H1 (cell line): Measurements from ENCODE around the gene CYP27B1. TPM values are rescaled to one million over a fixed set of nuclear protein-coding genes. Genes with fewer than 3 reads are reported as not detected.

ENCODE experiments used
- CTCF ChIA-PET: fragments of 300-600 bp; sonication (Branson Sonifier 250); formaldehyde crosslinking; loops from one replicate; lab custom pipeline; 2021; ENCODE audit not compliant: partially characterized antibody; lab: Charles Lee
- POLR2A ChIA-PET: fragments of 300-600 bp; sonication (Branson Sonifier 250); formaldehyde crosslinking; loops from one replicate; lab custom pipeline; 2021; ENCODE audit warnings: inconsistent platforms; ENCODE audit not compliant: partially characterized antibody; lab: Charles Lee
- DNase-seq, 2 experiments: peaks; one replicate each; pipeline versions ENCODE4 v3.0.0 to v3.0.0-alpha.2; 2010 to 2022; ENCODE audit warnings: low spot score in 2 of 2, low read depth in 1 of 2, mixed read lengths in 1 of 2
- FAIRE-seq: peaks from 2 replicates; lab custom pipeline; 2011; peaks lifted over from hg19 to GRCh38; lab: Jason Lieb, UNC
- H2AFZ ChIP-seq: 2 replicates; pipeline ENCODE4 v1.8.1; 2012; ENCODE audit warnings: low read length, inconsistent platforms
- H2AK5ac ChIP-seq: 2 replicates; pipeline ENCODE4 v1.6.1; 2013; ENCODE audit warnings: low read depth, low read length
- H2BK120ac ChIP-seq: replicated peaks from 2 replicates; pipeline ENCODE3; 2013; ENCODE audit warnings: low read depth, low read length, inconsistent platforms
- H2BK12ac ChIP-seq: 2 replicates; pipeline ENCODE4 v1.6.1; 2013; ENCODE audit warnings: low read depth, low read length
- H2BK15ac ChIP-seq: 2 replicates; pipeline ENCODE4 v1.6.1; 2013; ENCODE audit warnings: low read length
- H2BK20ac ChIP-seq: 2 replicates; pipeline ENCODE4 v1.6.1; 2013; ENCODE audit warnings: low read length
- H2BK5ac ChIP-seq: 2 replicates; pipeline ENCODE4 v1.6.1; 2013; ENCODE audit warnings: low read depth, low read length
- H3K14ac ChIP-seq: 2 replicates; pipeline ENCODE4 v1.6.1; 2013; ENCODE audit warnings: inconsistent platforms; ENCODE audit not compliant: insufficient read length
- H3K18ac ChIP-seq: 2 replicates; pipeline ENCODE4 v1.6.1; 2013; ENCODE audit warnings: low read length; ENCODE audit errors: extremely low read depth
- H3K23ac ChIP-seq: 2 replicates; pipeline ENCODE4 v1.6.1; 2013; ENCODE audit warnings: inconsistent platforms; ENCODE audit not compliant: insufficient read length
- H3K23me2 ChIP-seq: 2 replicates; pipeline ENCODE4 v1.6.1; 2013; ENCODE audit warnings: low read depth, low read length
- H3K27ac ChIP-seq: 2 replicates; pipeline ENCODE4 v1.6.1; 2011; ENCODE audit warnings: low read depth, low read length, inconsistent platforms
- H3K27me3 ChIP-seq, 4 experiments: replicated peaks in 1 of 4; 1 replicate in 1 of 4; 2 replicates in 3 of 4; pipeline versions ENCODE4 v1.6.1 to v1.8.1; 2011 to 2013; ENCODE audit warnings: low read length in 3 of 4, mild to moderate bottlenecking in 3 of 4, inconsistent platforms in 2 of 4, mixed read lengths in 2 of 4, moderate library complexity in 1 of 4; ENCODE audit not compliant: control insufficient read depth in 3 of 4, insufficient read depth in 3 of 4; ENCODE audit errors: extremely low read depth in 1 of 4
- H3K36me3 ChIP-seq, 4 experiments: 2 replicates each; pipeline versions ENCODE4 v1.6.1 to v1.8.1; 2011 to 2013; ENCODE audit warnings: mild to moderate bottlenecking in 4 of 4, low read length in 3 of 4, moderate library complexity in 2 of 4, control low read depth in 1 of 4, inconsistent platforms in 1 of 4; ENCODE audit not compliant: insufficient read depth in 4 of 4, control insufficient read depth in 2 of 4
- H3K4ac ChIP-seq: replicated peaks from 2 replicates; pipeline ENCODE3; 2013; ENCODE audit warnings: low read length, low read depth, mixed read lengths, inconsistent platforms; ENCODE audit not compliant: insufficient read length
- H3K4me1 ChIP-seq, 4 experiments: replicated peaks in 1 of 4; 1 replicate in 1 of 4; 2 replicates in 3 of 4; pipeline versions ENCODE4 v1.6.1 to v1.8.1; 2011 to 2013; ENCODE audit warnings: low read length in 3 of 4, inconsistent platforms in 2 of 4, mixed read lengths in 1 of 4; ENCODE audit not compliant: insufficient read depth in 4 of 4, control insufficient read depth in 3 of 4
- H3K4me2 ChIP-seq, 2 experiments: 2 replicates each; pipeline versions ENCODE4 v1.6.1 to v1.8.1; 2011 to 2013; ENCODE audit warnings: low read depth in 2 of 2, low read length in 2 of 2, control low read depth in 1 of 2, inconsistent platforms in 1 of 2, mild to moderate bottlenecking in 1 of 2; ENCODE audit not compliant: insufficient read depth in 1 of 2
- H3K4me3 ChIP-seq, 4 experiments: fragments of 200-600, 300-600 bp in 1 of 4; sonication (generic), shearing (Covaris generic), sonication (Bioruptor Twin) in 1 of 4; 2 replicates each; pipeline versions ENCODE4 v1.5.1 to v1.8.1; 2011 to 2016; ENCODE audit warnings: low read length in 4 of 4, low read depth in 3 of 4, control low read depth in 2 of 4, inconsistent platforms in 2 of 4, mild to moderate bottlenecking in 2 of 4, mixed read lengths in 1 of 4, moderate library complexity in 1 of 4; ENCODE audit not compliant: insufficient read depth in 2 of 4; ENCODE audit errors: extremely low read depth in 1 of 4
- H3K56ac ChIP-seq: replicated peaks from 2 replicates; pipeline ENCODE3; 2013; ENCODE audit warnings: low read depth, mild to moderate bottlenecking, mixed read lengths, low read length, inconsistent platforms; ENCODE audit not compliant: insufficient read length
- H3K79me1 ChIP-seq: 2 replicates; pipeline ENCODE4 v1.6.1; 2013; ENCODE audit warnings: low read depth, low read length, control low read depth
- H3K79me2 ChIP-seq, 2 experiments: 2 replicates each; pipeline versions ENCODE4 v1.6.1 to v1.8.1; 2012 to 2013; ENCODE audit warnings: low read length in 2 of 2, mild to moderate bottlenecking in 2 of 2, inconsistent platforms in 1 of 2; ENCODE audit not compliant: insufficient read depth in 2 of 2, control insufficient read depth in 1 of 2
- H3K9ac ChIP-seq, 4 experiments: replicated peaks in 1 of 4; 1 replicate in 1 of 4; 2 replicates in 3 of 4; pipeline versions ENCODE4 v1.6.1 to v1.8.1; 2011 to 2013; ENCODE audit warnings: low read depth in 3 of 4, low read length in 3 of 4, control low read depth in 2 of 4, mild to moderate bottlenecking in 2 of 4, moderate library complexity in 2 of 4, inconsistent platforms in 1 of 4; ENCODE audit errors: extremely low read depth in 1 of 4
- H3K9me3 ChIP-seq, 2 experiments: 2 replicates each; pipeline versions ENCODE4 v1.6.1 to v1.8.1; 2012 to 2013; ENCODE audit warnings: mild to moderate bottlenecking in 2 of 2, moderate library complexity in 2 of 2, control low read depth in 1 of 2, inconsistent platforms in 1 of 2, low read depth in 1 of 2, low read length in 1 of 2, mixed read lengths in 1 of 2; ENCODE audit not compliant: insufficient read depth in 2 of 2
- H4K20me1 ChIP-seq, 2 experiments: replicated peaks in 1 of 2; 2 replicates each; pipeline versions ENCODE3 to v1.8.1; 2011 to 2013; ENCODE audit warnings: inconsistent platforms in 2 of 2, low read length in 2 of 2, mild to moderate bottlenecking in 1 of 2; ENCODE audit not compliant: insufficient read depth in 2 of 2, control insufficient read depth in 1 of 2
- H4K5ac ChIP-seq: 2 replicates; pipeline ENCODE4 v1.6.1; 2013; ENCODE audit warnings: low read length, low read depth, mixed read lengths, inconsistent platforms; ENCODE audit not compliant: insufficient read length
- H4K8ac ChIP-seq: 2 replicates; pipeline ENCODE4 v1.8.0; 2013; ENCODE audit warnings: mild to moderate bottlenecking, moderate library complexity, low read length, inconsistent platforms; ENCODE audit not compliant: insufficient read depth; ENCODE audit errors: extremely low read depth
- H4K91ac ChIP-seq: replicated peaks from 2 replicates; pipeline ENCODE3; 2013; ENCODE audit warnings: low read length, mixed read lengths, inconsistent platforms; ENCODE audit not compliant: insufficient read length
- E2F6 ChIP-seq: IDR thresholded peaks from 2 replicates; pipeline ENCODE4 v1.6.1; 2012; ENCODE audit warnings: inconsistent platforms
- POLR2AphosphoS5 ChIP-seq: IDR thresholded peaks from 2 replicates; pipeline ENCODE4 v1.6.1; 2011; ENCODE audit warnings: low read depth, low read length
- WGBS, 2 experiments: shearing (Covaris generic) in 1 of 2; methylation state at CpG; one replicate each; pipeline versions ENCODE4 v1.1.6 to v1.1.7; 2013 to 2015; ENCODE audit warnings: low lambda C conversion rate in 2 of 2, mixed read lengths in 2 of 2, inconsistent platforms in 1 of 2, low coverage in 1 of 2, missing lambda C conversion rate in 1 of 2; ENCODE audit not compliant: insufficient replicate concordance in 2 of 2, insufficient coverage in 1 of 2, insufficient read length in 1 of 2; ENCODE audit errors: extremely low coverage in 1 of 2, missing lambda C conversion rate in 1 of 2; 5-methylcytosine and 5-hydroxymethylcytosine counted together
- polyA plus RNA-seq, 7 experiments: library from polyadenylated mRNA; depleted of rRNA in 3 of 7; stranded (reverse) in 5 of 7; unstranded in 2 of 7; fragments of >200 nt in 5 of 7; fragments of 200-250 nt in 2 of 7; gene quantifications; 1 replicate in 5 of 7; 2 replicates in 1 of 7; 4 replicates in 1 of 7; pipeline versions ENCODE4 v1.2.1 to v1.2.3, GENCODE V29; 2011 to 2013; ENCODE audit warnings: missing spikeins in 2 of 7, mixed read lengths in 2 of 7
- total RNA-seq: library from RNA; stranded (reverse); fragmentation: NEBNext Ultra II Directional; extraction: Animal tissue kit (Norgen Biotek cat#: 25700); gene quantifications from 2 replicates; pipeline ENCODE4 v1.2.1, GENCODE V29; 2021

Gene CYP27B1
- total and polyA plus RNA-seq, 2 of the 8 experiments (the other 6 are each of a cell fraction or from before 2014, with no cell fraction given), result 2.9 to 3.3 TPM

DNA sequence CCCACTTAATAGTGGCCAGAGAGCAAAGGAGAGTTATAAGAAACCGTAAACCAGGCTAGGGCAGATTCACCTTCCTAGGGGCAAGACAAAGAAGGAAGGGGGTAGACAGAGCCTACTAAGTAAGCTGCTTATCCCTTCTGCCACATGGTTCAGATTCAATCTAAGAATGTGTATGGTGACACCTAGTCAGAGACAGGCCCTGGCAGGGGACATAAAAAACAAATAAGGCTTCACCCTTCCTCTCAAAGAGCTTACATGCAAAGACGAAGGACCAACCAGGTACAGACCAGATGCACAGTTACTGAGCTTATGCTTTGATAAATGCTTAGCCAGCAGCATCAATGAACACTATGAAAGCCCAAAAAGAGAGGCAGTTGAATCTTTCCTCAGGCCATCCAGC is 4.4 kb downstream of the CYP27B1 start:
- Histone ChIP-seq H3K27ac (no peak overlapping the region), H3K23me2 (peaks cover 23% of the 10 kb centered on the region), H3K79me2 (no peaks in the 10 kb centered on the region), H3K79me1 (no peaks in the 10 kb centered on the region), H3K4me3 (no peak overlapping the region), H2BK120ac (no peak overlapping the region), H3K14ac (no peak overlapping the region), H4K91ac (no peak overlapping the region), H3K36me3 (peaks cover 0 to 3% (median 0%) of the 10 kb centered on the region in 4 experiments; a peak in 2 of 8 replicates), H3K23ac (no peak overlapping the region), H4K20me1 (peaks cover 0 to 14% of the 10 kb centered on the region in 2 experiments), H2BK12ac (no peak overlapping the region), H4K5ac (no peak overlapping the region), H3K18ac (no peak overlapping the region), H4K8ac (no peak overlapping the region), H3K4ac (no peak overlapping the region), H3K56ac (no peak overlapping the region), H2AFZ (no peak overlapping the region), H2BK15ac (no peak overlapping the region), H3K4me1 (peaks cover 11 to 22% (median 19%) of the 10 kb centered on the region in 4 experiments), H3K27me3 (peaks cover 22 to 47% (median 41%) of the 10 kb centered on the region in 4 experiments), H2BK20ac (no peak overlapping the region), H2BK5ac (no peak overlapping the region), H2AK5ac (no peak overlapping the region), H3K4me2 (no peak overlapping the region), H3K9me3 (no peaks in the 10 kb centered on the region), H3K9ac (no peak overlapping the region)
- CTCF ChIA-PET, result interaction anchor here (0.7 to 1.3 kb wide), 3 partner anchors 19 to 36 kb away, joined by 3 to 5 read pairs (median 4); no protein-coding TSS in a partner anchor
- FAIRE-seq, result no peak
- POLR2A ChIA-PET, result interaction anchor here (1.0 to 5.4 kb wide), 3 partner anchors 10 to 37 kb away, joined by 3 to 21 read pairs (median 3); partner anchors contain the start of genes EEF1AKMT3, METTL1 and TSPAN31
- DNase-seq, result no peak
- WGBS, 2 experiments, result 79% methylated on average over 2 of the region's 2 CpGs; no CpG with 5 or more reads in 1 of the 2 experiments
- TF ChIP-seq POLR2AphosphoS5 (no peak), E2F6 (no peak)
